Right lobe of liver (tissue), 4 donors: ENCODE measurements around the gene TAF11L14.
"Not testable (repeated sequence)": the region's sequence is repeated elsewhere in the genome, so short reads cannot be mapped to it uniquely, and the experiment has no call there.

ENCODE experiments used
- CTCF ChIP-seq, 4 donors: fragments of 200-600 bp in 3 of 4; fragments of 450-650 bp in 1 of 4; IDR thresholded peaks; one replicate each; pipeline versions ENCODE4 v1.5.1 to v1.8.0; 2016 to 2022; ENCODE audit warnings: antibody characterized with exemption in 4 of 4, mild to moderate bottlenecking in 2 of 4
- POLR2A ChIP-seq: fragments of 450-650 bp; IDR thresholded peaks from one replicate; pipeline ENCODE4 v1.6.1; 2017; ENCODE audit warnings: antibody characterized with exemption, mild to moderate bottlenecking
- donor health status: DM: no; HTN: no; CAD: no.
- donor health status: DM: no; HTN: no; CAD: no.
- donor health status: DM: no; HTN: yes; CAD: no.

GRCh38 chr5:17594255-17594654 is 40.0 kb upstream of the TAF11L14 start, which contains the start of gene TAF11L9:
- not testable (repeated sequence) for TF ChIP-seq CTCF (IDR thresholded peaks at IDR 0.05); POLR2A
